ES-I3 (cell line): ENCODE results near the gene PHOX2B.
"Not testable (repeated sequence)": the region's sequence is repeated elsewhere in the genome, so short reads cannot be mapped to it uniquely, and the experiment has no call there.

Experiments used
- H3K36me3 ChIP-seq: 2 replicates; pipeline ENCODE4 v1.6.1; 2013; ENCODE audit warnings: mild to moderate bottlenecking, low read length, control low read depth, moderate library complexity; ENCODE audit not compliant: insufficient read depth
- H3K4me1 ChIP-seq: 2 replicates; pipeline ENCODE4 v1.6.1; 2013; ENCODE audit warnings: mild to moderate bottlenecking, control low read depth, low read length; ENCODE audit not compliant: insufficient read depth
- H3K9ac ChIP-seq: 2 replicates; pipeline ENCODE4 v1.6.1; 2013; ENCODE audit warnings: low read depth, mild to moderate bottlenecking, low read length, moderate library complexity
- H3K9me3 ChIP-seq: 2 replicates; pipeline ENCODE4 v1.6.1; 2013; ENCODE audit warnings: mild to moderate bottlenecking, low read length, moderate library complexity; ENCODE audit not compliant: control insufficient read depth, insufficient read depth

The PHOX2B gene

DNA sequence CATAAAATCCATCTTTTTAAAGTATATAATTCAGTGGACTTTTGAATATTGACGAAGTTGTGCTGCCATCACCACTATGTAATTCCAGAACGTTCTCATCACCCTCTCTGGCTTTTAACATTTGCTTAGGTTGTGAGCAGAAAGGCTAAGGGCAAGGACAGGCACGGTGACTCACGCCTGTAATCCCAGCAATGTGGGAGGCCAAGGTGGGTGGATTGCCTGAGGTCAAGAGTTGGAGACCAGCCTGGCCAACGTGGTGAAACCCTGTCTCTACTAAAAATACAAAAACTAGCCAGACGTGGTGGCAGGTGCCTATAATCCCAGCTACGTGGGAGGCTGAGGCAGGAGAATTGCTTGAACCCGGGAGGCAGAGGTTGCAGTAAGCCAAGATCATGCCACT, 11.0 kb downstream of the PHOX2B start:
- not testable (repeated sequence) for H3K9ac ChIP-seq, H3K9me3 ChIP-seq, H3K4me1 ChIP-seq, H3K36me3 ChIP-seq

GRCh38 chr4:41734371-41734770, 14.2 kb downstream of the PHOX2B start:
- Histone ChIP-seq H3K9me3 (no peaks in the 10 kb centered on the region), H3K36me3 (no peaks in the 10 kb centered on the region)

GRCh38 chr4:41731569-41732126, 16.9 kb downstream of the PHOX2B start:
- Histone ChIP-seq H3K9me3 (no peaks in the 10 kb centered on the region), H3K36me3 (no peaks in the 10 kb centered on the region), H3K4me1 (no peaks in the 10 kb centered on the region), H3K9ac (no peak overlapping the region)

More at GRCh38 chr4:41734371-41734770, 14.2 kb downstream of the PHOX2B start:
- H3K4me1 ChIP-seq, result no peaks in the 10 kb centered on the region
- no peak overlapping the region for H3K9ac ChIP-seq

DNA sequence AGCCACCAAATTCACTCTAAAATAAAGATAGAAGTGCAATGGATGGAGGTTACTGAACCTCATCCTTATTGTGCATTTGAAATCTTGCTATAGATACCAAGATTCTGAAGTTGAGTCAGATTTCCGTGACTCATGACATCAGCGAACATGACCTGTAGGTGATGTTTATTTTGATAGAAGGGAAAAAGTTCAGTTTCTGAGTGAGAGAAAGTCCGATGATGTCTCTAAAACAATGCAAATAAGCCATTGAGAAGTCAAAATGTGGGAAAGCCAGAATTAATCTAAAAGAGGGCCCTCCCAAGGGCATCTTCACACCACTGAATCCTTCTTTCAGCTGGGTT, 20.0 kb downstream of the PHOX2B start:
- H3K4me1 ChIP-seq, result no peaks in the 10 kb centered on the region
- peaks cover 3% of the 10 kb centered on the region; the same call in 1 of the 2 replicates for H3K9me3 ChIP-seq
- H3K36me3 ChIP-seq, result no peaks in the 10 kb centered on the region
- H3K9ac ChIP-seq, result no peak overlapping the region

GRCh38 chr4:41727861-41728572, 20.5 kb downstream of the PHOX2B start:
- H3K4me1 ChIP-seq, result no peaks in the 10 kb centered on the region
- no peaks in the 10 kb centered on the region for H3K36me3 ChIP-seq
- peaks cover 3% of the 10 kb centered on the region; the same call in 1 of the 2 replicates for H3K9me3 ChIP-seq
- H3K9ac ChIP-seq, result no peak overlapping the region

- no peaks in the 10 kb centered on the region for H3K4me1 ChIP-seq
- H3K9me3 ChIP-seq, result peaks cover 3% of the 10 kb centered on the region; the same call in 1 of the 2 replicates
- no peaks in the 10 kb centered on the region for H3K36me3 ChIP-seq
- no peak overlapping the region for H3K9ac ChIP-seq
Measured at GRCh38 chr4:41725254-41725653, 23.3 kb downstream of the PHOX2B start.

DNA sequence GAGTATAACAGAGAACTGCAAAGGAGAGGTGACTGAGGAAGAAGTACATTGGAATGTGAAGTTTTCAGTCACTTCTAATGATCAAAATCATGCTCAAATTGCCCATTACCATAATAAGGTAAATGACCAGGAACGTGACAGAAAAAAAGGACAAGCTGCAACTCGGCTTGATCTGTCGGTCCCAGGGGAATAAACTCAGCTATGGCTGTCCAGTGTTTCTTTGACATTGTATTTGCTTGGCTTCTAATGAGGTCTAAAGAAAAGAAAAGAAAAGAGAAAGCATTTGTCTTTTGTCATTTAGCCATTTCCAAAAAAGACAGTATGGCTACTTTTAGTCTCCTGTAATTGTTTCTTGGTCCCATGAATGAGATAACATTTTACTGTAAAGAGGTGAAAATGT, 25.2 kb downstream of the PHOX2B start:
- H3K9me3 ChIP-seq, result peaks cover 3% of the 10 kb centered on the region; the same call in 1 of the 2 replicates
- no peaks in the 10 kb centered on the region for H3K4me1 ChIP-seq
- H3K9ac ChIP-seq, result no peak overlapping the region
- H3K36me3 ChIP-seq, result no peaks in the 10 kb centered on the region

DNA sequence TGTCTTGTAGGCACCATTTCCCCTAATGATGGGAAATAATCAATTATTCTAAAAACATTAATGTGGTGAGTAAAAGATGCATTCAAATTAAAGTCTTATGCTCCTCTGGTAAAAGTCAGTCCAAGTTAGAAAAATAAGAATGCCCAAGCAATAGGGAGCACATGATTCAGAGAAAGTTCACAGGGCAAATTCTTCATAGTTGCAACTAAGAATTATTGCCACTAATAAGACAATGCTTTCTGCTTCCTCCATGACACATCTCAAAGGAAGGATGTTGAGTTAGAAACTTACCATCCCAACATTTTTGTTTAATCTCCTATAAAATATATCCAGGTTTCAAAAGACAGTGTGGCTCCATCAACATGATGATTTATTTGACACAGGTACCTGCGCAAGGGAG, 26.3 kb downstream of the PHOX2B start:
- H3K4me1 ChIP-seq, result no peaks in the 10 kb centered on the region
- no peaks in the 10 kb centered on the region for H3K36me3 ChIP-seq
- H3K9ac ChIP-seq, result no peak overlapping the region
- peaks cover 3% of the 10 kb centered on the region; the same call in 1 of the 2 replicates for H3K9me3 ChIP-seq

DNA sequence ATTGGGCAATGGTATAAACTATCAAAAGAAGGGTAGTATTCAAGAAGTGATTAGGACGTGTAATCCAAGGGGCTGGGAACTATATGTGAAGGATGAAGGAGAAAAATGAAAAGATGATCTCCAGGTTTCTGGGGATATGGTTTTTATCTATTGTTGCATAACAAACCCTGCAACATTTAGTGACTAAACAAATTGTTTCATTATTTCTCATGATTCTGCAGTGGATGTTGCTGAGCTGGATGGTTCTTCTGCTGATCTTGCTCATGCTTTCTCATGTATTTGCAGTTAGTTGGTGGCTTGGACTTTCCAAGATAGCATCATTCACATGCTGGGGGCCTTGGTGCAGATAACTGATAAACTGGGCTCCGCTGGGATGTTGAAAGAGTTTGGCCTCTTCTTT, 29.1 kb downstream of the PHOX2B start:
- H3K9ac ChIP-seq, result no peak overlapping the region
- H3K36me3 ChIP-seq, result no peaks in the 10 kb centered on the region
- no peaks in the 10 kb centered on the region for H3K9me3 ChIP-seq
- no peaks in the 10 kb centered on the region for H3K4me1 ChIP-seq

- no peaks in the 10 kb centered on the region for H3K36me3 ChIP-seq
- H3K4me1 ChIP-seq, result no peaks in the 10 kb centered on the region
- H3K9ac ChIP-seq, result no peak overlapping the region
- no peaks in the 10 kb centered on the region for H3K9me3 ChIP-seq
Measured at GRCh38 chr4:41718907-41719306, 29.6 kb downstream of the PHOX2B start.

DNA sequence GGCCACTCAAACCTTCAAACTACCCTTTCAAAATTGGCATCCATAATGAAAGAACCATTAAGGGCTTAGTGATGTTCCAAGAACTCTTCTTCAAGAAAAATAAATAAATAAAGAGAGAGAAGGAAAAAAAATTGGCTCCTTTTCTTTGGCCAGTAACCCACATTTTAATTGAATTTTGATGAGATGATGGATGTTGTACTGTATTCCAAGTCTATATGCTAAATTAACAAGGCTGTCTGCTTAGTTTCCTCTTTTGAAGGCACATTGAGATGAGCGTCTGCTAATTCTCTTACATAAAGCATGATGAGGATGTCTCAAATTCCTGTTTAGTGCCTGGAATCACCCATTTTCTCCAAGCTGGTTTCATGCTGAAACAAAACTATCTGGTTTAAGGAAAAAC, 33.4 kb downstream of the PHOX2B start:
- no peaks in the 10 kb centered on the region for H3K36me3 ChIP-seq
- no peaks in the 10 kb centered on the region for H3K4me1 ChIP-seq
- H3K9ac ChIP-seq, result no peak overlapping the region
- no peaks in the 10 kb centered on the region for H3K9me3 ChIP-seq

DNA sequence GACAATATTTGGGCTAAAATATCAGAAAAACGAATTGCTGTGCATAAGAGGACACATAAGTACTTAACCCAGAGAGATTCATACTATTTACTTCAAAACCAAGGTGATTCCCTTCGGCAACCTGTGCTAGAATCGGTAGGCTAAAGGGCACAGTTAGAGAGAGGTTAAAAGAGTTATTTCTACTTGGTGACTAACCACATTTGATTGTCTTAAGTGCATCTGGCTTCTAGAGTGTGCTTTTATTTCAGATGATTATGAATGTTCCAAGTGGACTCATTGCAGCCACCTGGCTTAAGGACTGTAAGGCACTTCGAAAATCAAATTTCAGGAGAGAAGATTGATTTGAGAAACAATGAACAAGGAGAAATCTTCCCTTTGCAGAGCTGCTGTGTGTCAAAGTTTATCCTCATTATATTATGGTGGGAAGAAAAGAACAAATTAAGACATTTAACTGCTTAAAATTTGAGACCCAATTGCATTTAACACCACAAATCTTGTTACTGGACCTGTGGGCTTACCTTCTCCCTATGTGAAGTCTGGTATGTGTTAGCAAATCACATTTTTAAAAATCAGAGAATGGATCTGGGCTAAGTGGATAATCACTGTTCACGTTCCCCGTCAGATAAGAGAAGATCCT, 34.0 kb downstream of the PHOX2B start:
- Histone ChIP-seq H3K4me1 (no peaks in the 10 kb centered on the region), H3K9me3 (no peaks in the 10 kb centered on the region), H3K36me3 (no peaks in the 10 kb centered on the region), H3K9ac (no peak overlapping the region)

GRCh38 chr4:41713768-41714167, 34.8 kb downstream of the PHOX2B start:
- Histone ChIP-seq H3K9ac (no peak overlapping the region), H3K36me3 (no peaks in the 10 kb centered on the region), H3K4me1 (no peaks in the 10 kb centered on the region), H3K9me3 (no peaks in the 10 kb centered on the region)

DNA sequence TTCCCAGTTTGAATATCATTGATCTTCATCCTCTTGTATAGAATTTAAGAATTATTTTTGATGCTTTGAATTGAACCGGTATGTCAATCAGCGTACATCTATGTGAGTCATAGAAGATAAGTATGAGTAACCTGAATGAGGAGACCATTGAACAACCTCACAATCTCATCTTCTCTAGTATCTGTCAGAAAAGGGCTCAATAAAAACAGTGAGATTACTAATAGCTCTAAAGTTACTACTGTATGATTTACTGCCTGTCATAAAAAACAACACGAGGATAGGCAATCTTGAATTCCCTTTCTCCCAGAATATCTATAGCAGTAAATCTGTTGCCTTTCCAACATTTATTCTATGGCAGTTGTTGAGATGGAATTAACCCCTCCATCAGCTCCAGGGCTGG, 36.1 kb downstream of the PHOX2B start:
- Histone ChIP-seq H3K9me3 (no peaks in the 10 kb centered on the region), H3K9ac (no peak overlapping the region), H3K36me3 (no peaks in the 10 kb centered on the region), H3K4me1 (no peaks in the 10 kb centered on the region)

DNA sequence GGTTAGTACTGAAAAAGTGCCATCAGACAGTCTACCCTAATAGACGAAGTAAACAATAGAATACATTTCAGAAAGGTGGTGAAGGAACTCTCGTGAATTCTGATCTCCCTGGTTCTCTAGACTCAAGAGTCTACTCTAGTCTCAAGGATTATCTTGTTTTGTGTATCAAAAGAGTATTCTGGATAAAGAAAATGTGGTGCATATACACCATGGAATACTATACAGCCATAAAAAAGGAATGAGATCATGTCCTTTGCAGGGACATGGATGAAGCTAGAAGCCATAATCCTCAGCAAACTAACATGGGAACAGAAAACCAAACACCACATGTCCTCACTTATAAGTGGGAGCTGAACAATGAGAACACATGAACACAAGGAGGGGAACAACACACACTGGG, 36.9 kb downstream of the PHOX2B start:
- H3K9me3 ChIP-seq, H3K9ac ChIP-seq, H3K36me3 ChIP-seq, H3K4me1 ChIP-seq: not testable (repeated sequence)
